Activated CD8-positive, alpha-beta memory T cell treated with anti-CD3 and anti-CD28 coated beads, Interleukin-2, amount 50 U/mL, for 48 hours (primary cell): Measurements from ENCODE around the gene DAPK1.
"Not testable (repeated sequence)": the region's sequence is repeated elsewhere in the genome, so short reads cannot be mapped to it uniquely, and the experiment has no call there.

Experiments
- DNase-seq: peaks from one replicate; pipeline ENCODE4 v3.0.0-alpha.2; 2020

DAPK1 gene

DNA sequence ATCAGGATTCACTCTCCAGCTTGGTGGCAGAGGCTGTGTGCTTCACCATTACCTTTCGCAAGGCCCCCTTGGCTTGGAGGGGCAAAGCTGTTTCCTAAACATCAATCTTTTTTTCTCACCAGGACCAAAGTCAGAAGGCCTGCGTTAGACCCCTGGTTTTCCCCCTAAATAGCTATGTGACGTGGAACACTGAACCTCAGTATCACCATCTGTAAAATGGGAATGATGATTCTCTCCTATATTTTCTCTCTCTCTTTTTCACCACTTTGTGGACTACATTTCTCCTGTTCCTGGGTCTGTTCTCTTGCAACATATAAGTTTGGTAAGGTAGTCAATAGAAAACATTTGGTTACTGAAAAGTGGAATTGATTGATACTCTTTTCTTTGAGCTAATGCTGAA, 50.5 kb downstream of the DAPK1 start:
- DNase-seq: no peak

DNA sequence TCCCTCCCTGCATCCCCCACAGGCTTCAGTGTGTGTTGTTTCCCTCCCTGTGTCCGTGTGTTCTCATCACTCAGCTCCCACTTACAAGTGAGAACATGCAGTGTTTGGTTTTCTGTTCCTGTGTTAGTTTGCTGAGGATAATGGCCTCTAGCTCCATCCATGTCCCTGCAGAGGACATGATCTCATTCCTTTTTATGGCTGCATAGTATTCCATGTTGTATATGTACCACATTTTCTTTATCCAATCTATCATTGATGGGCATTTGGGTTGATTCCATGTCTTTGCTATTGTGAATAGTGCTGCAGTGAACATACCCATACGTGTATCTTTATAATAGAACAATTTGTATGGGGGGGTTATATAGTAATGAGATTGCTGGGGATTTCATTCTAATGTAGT, 51.4 kb downstream of the DAPK1 start:
- not testable (repeated sequence) for DNase-seq

DNA sequence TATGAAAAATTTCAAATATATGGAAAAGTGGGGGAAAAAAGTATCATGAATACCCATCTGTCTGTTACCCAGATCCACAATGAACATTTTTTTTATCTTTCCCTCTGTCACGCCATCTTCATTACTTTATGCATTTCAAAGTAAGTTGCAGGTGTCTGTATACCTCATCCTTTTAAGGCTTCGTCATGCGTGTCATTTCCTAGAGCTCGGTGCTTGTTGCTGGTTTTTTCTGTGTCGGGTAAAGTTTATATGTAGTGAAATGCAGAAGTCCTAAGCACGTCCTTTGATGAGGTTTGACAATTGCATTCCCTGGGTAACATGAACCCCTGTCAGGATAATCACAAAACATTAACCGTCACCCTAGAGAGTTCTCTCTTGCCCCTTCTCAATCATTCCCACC, 52.1 kb downstream of the DAPK1 start:
- no peak for DNase-seq

DNA sequence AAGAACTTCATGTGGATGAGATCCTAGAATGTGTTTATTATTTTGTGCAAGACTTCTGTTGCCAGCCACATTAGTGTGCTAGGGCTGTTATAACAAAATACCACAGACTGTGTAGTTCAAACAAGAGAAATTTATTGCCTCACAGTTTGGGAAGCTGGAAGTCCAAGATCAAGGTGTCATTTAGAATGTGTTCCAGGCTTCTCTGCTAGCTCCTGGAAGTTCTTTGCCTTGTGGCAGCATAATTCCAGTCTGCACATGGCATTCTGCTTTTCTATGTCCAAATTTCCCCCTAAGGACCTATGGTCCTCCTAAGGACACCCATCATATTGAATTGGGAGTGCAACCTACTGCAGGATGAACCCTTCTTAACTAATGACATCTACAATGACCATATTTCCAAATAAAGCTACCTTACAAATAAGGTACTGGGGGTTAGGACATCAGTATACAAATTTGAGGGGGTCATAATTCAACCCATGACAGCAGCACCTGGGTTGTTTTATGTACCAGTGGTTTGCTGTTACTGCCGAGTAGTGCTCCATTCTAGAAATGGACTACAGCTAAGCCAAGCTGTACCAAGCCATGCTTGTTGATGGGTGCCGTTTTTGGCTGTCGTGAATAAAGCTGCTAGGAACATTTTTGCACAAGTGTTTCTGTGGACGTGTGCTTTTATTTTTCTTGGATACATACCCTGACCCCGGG, 52.7 kb downstream of the DAPK1 start:
- DNase-seq: no peak

DNA sequence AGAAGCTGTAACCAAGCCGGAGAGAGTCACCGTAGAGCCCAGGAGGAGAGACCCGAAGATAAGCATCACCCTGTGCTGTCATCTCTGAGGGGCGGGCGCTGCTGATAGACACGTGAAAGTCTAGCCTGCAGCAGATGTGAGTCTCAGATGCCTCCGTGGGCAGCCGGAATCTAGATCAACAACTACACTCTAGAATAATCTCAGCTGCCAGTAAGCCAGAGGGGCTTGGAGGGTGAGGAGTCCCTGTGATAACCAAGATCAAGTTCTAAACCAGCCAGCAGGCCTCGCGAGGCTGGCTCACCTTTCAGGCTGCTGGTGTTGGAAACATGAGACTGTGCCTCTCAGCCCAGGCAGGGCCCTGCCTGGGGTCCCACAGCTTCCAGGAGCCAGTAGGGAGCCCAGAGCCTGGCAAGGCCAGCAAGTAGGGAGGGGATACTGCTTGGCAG, 54.1 kb downstream of the DAPK1 start:
- no peak for DNase-seq

DNA sequence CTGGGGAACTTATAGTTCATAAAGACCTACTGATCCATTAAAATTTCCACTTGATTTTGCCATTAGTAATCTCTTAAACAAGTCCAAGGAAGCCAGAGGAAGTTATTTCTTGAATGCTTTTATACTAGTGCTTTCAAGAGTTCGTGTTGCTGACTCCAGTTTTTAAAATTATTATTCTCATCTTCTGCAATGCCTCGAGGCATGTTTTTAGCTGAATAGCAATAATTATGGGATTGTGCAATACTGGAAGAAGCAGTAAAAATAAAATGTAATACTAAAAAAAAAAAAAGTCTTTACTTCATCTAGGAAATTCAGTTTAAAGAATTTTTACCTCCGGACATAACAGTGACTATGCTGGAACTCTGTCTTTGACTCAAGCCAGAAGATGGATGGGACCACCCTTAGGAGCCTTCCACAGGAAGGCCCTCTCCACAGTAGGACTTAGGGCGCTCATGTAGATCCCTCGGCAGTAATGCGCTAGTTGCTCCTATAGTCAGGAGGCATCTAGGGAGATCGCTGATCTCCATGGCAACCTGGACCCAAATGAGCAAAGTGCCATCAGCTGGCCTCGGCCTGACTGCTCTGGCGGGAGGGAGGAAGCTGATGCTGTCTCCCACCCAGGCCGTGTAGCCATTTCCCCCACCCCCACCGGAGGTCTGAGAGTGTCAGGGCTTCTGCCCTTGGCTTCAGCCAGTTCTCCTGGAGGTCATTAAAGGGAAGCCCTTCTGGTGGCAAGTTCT, 56.7 kb downstream of the DAPK1 start:
- no peak for DNase-seq

DNA sequence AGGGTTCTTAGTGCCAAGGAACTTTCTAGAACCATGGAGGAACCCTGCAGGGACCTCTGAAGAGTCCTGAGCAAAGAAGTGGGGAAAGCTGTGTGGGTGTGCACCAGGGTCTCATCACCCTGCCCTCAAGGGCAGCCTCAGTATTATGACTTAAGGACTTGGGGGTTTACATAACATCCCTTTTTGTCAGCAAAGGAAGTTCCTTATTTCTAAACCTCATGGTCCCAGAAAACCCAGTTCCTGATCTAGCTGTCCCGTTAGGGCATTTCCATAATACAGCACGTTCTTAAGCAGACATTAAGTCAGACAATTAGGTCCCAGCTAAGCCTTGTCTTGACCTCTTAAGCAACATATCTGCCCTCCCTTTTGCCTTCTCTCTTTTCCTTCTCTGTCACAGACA, 57.3 kb downstream of the DAPK1 start:
- no peak for DNase-seq

DNA sequence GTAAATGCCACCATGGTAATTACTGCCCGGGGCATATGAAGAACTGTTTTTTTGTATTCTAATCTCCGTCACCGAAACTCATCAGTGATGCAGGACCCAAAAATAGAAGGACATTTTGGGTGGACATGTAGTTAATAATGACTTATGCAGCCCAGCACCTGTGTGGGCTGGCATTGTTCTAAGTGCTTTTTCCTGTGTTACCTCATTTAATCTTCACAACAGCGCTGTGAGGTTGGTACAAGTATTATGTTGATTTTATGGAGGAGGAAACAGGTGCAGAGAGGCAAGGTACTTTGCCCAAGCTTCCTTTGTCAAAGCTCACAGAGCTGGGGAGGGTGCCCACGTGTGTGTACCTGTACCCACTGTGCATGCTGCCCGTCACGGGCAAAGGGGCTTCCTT, 58.4 kb downstream of the DAPK1 start:
- no peak for DNase-seq

DNA sequence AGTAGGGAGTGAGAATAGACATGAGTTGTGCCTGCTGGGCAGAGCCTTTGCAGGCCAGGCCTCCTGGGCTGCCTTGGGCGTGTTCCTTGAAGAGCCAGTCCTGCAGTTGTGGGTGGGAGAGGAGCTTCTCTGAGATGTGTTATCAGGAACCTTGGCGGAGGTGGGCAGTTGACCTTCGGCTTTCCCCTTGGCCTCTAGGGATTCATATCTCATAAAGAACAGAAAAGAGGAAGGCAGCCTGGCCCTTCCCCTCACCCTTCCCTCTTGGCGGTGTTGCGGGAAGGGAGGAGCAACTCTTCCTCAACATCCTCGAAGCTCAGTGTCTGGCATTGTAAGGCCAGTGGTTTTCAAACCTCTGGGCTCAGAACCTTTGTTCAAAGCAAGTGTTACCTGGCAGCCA, 59.2 kb downstream of the DAPK1 start:
- no peak for DNase-seq

DNA sequence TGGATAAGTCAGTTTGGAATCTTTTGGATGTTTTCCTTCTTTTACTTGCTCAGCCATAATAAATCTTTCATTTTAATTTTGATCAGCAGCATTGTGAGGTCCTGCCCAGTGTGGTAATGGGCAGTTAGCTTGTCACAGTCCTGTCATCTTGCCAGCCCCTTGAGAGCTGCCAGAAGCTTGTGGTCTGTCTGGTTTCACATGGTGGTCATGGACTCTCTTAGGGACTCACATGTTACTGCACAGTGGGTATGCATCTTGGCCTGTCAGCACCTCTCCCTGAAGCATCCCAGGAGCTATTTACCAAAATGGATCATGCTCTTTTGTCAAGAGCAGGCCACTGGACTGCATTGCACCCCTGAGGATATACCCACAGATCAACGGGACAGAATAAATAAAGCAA, 60.3 kb downstream of the DAPK1 start:
- no peak for DNase-seq

DNA sequence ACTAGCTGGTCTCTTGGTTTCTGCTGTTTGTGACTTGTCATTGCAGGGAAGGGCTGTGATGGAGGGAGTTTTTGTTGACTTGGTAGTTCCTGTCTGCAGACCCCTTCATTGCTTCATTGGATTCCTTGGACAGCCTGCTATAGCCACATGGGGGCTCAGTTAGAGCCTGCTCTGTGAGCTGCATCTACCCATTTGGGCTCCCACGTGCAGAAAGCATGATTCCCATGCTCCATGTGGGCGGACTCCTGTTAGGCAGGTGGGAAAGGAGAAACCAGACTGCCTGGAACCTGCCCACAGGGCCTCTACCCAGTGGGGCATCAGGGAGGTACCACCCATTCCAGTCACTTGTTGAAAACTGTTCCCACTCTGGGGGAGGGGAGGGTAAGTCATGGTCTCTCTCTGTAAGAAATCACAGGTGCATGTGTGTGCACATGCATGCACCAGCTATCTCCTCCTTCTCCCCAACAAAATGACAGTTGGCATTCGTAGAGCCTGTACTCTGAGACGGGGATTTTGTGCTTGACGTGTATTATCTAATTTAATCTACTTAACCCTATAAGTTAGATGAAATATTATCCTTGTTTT, 61.0 kb downstream of the DAPK1 start:
- DNase-seq: no peak

DNA sequence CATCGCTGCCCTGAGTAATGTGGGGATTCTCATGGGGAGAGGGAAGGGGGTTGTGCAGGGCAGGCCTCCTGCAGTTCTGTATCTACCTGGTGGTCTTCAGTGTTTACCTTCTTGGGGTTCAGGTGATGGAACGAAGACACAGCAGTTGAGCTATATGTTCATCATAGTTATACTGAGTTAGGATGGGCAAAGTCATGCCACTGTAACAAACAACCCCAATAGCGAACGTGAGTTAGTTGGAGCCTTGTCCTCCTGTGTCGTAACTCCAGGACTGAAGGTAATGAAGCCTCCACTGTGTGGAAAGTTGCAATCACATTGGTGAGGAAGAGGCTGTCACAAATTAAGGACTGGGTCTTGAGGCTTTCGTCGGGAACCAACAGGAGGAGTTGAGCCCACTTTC, 64.4 kb downstream of the DAPK1 start:
- no peak for DNase-seq

DNA sequence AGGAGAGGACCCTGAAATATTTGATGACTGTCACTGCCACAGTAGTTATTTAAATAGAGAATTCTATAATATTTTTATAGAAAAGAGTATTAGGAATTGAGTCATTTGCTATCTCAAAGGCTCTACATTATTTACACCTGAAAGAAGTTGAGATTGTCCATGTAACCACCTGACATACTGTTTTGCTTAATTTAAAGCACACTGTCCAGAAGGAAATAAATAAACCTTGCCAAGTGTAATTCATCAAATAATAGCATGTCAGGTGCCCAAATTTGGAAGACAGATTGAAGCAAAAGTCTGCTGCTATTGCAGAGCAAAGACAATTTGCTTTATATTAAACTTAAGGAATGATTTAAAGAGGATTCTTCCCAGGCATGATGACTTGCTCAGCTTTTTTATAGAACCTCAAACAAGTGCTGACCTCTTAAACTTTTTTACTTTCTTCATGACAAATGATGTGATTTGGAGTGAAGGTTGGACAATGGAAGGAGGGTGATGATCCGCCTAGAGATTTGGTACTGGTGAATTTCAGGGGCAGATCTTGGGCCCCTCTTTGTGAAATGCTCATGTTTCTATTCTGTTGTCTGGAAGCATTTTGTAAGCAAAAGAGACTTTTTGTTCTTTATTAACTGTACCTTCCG, 65.0 kb downstream of the DAPK1 start:
- DNase-seq: no peak

DNA sequence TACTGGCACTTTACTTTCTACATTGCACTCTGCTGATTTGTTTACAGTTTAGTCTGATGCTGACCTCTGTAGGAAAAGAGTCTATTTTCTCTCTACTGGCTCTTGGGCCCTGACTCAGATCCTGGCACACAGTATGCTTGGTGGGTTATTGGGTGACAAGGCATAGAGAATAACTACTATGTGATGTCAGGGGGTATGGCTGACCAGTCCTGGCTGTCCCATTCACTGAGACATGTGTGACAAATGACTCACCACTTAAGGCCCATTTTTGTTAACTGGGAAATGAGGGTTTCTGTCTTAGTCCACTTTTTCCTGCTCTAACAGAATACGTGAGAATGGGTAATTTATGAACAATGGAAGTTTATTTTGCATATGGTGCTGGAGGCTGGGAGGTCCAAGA, 66.4 kb downstream of the DAPK1 start:
- no peak for DNase-seq

DNA sequence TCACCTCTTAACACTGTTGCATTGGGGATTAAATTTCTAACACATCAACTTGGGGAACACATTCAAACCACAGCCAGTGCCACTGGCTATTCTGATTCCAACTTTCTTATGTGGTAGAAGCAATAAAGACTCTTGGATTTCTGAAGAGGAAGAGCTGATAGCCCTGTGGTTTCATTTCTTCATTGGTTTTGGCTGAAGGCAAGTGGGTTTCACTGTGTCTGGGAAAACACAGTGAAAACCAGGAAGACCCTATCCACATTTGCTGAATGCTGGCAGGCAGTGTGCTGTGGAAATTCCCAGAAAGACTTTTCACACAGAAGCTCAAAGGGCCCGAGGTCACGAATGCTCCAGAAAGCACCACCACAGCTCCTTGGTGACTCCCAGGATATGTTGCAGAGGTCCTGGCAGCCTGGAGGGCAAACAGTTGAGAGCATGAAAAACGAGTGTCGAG, 67.1 kb downstream of the DAPK1 start:
- no peak for DNase-seq

DNA sequence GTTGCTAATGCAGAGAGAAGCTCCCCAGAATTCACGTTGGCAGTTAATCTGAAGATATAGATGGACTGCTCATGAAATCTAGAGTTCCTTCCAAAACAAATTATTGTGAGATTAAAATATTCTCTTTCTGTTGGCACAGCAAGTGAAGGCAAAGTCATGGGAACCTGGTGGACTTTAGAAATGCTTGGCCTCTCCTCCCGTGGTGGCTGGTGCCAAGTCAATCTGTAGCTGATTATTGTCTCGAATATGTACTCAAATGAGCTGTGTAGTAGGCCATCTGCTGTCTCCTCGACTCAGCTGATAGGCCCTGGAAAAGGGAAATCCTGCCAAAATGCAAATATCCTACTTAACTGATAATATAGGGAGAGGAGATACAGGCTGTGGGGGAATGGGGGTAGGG, 69.3 kb downstream of the DAPK1 start:
- DNase-seq: no peak

DNA sequence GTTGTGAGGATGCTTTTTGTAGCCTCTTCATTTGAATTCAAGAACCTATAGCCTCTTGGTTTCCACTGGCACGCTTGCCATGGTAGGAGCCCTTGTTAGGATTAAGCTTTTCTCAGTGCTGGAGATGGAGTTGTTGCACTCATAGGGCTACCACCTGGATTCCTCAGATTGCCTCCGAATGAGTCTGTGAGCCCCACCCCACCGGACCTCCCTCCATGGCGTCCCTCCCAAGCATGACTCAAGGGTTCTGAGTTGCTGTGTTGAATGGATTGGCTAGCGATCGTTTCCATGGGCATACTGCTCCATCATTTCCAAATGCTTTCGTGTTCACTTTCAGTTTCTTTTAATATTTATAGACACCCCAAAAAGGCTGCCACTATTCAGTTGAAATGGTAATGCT, 69.9 kb downstream of the DAPK1 start:
- DNase-seq: no peak

DNA sequence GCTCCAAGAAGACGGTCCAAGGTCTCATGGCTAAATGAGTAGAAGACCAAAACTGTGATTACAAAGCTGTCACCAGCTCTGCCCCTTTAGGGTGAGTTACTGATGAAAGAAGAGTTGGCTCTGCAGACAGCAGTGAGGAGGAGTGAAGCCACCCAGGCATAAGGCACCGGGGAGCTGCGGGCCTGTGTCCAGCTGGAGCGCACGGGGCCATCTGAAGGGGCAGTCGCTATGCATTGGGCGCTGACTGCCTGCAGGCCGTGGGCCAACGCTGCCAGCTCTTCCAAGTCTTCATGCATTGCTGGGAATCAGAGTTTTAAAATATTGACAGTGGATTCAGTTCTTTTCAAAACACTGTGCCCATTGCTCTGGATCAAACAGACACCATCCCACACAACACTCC, 70.3 kb downstream of the DAPK1 start:
- no peak for DNase-seq

DNA sequence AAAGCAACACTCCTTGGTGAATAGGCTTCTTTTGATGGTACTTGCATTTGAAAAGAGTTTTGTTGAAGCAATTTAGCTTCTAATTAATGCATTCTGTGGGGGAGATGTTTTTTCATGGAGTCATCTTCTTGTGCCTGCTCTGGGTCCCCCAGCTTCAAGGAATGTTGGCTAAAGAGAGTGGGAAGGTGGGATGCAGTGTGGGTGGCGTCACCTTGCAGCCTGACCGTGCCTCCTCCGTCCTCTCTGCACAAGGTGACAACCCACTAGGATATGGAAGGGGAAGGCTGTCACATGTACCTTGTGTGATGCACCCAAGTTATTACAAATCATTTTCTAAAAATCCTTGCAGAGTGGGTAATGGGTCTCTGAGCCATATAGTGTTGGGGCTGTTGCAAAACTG, 70.7 kb downstream of the DAPK1 start:
- DNase-seq: no peak

DNA sequence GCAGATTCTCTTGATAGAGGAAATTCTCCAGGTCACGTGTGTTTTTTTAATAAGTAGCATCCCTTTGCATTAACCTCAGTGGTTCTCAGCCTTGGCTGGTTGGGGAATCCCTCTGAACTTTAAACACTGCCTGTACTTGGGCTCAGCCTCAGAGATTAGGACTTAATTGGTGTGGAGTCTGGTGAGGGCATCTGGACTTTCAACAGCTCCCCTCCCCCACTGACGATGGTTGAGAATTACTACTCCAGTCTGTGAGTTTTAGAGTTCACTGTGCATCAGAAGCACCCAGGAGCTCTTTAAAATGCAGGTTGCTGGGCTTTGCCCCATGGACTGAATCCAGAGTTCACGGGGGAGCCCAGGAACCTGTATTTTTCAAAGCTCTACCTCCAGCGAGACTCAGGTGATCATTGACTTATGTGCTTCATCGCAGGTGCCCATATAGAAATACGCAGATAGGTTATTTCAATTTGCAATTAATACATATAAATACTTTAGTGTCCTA, 71.4 kb downstream of the DAPK1 start:
- DNase-seq: no peak

DNA sequence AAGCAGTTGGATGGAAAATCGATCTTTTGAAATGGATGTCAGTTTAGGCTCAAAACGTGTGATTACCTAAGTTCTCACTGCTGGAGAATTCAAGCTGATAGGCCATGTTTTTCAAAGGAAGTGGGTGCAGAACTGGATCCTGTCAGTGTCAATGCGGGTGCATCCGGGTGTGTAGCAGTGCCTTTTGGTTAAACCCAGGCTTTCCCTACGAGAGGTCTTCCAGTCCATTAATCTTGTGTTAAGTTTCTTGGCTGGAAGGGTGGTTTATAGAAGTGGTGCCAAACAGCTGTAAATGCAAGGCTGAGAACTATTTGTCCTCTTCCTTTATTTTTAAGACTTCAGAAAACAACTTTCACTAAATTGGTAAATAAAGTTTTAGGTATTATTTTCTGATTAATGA, 71.9 kb downstream of the DAPK1 start:
- no peak for DNase-seq

DNA sequence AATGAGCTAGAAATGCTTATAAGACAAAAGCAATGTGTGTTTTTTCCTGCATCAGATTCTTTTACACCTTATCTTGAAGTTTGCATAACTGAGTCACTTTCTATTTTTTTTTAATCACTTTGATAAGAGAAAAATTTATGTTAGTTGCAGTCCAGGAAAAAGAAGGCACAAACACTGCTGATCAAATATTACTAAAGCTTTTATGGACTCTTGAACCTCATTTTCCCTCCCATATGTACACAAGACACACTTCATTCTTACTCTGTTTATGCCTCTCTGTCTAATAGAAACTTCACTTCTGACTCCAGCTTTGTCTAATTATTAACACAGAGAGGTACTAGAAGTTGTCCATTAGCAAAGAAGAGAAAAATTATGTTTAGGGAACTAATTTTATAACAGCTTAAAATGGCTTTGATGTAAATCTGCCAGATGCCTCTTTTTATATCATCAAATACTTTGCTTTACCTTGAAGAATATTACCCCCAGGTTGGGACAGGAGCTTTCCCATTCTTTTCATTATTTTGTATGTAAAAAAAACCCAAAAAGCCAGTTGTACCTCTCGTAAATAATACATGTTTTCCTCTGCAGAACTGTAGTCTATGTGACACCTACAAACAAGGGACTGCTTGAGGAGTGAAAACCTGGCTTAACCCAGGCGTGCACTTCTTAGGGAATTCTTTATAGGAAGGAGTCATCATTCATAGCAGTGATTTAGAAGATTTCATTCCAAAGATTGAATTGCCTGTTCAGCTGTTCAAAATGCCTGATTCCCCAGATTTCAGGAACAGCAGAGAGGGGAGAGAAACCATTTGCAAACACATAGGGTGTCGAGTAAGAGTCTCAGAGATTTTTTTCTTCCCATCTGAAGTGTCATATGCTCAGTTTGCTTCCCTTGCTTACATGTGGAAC, 72.6 kb downstream of the DAPK1 start:
- no peak for DNase-seq

DNA sequence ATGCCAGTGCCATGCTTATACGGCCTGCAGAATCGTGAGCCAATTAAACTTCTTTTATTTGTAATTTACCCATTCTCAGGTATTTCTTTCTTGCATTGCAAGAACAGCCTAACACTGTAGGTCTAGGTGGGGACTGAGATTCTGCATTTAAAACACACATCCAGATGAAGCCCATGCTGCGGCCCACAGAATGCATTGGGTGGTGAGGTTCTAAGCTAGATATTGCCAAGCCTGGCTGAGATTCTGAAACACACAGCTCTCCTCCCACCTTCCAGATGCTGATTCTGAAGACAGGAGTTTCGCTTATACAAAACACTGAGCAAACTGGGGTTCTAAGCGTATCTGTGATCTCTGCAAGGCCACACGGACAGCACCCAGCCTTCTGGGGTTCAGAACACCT, 75.1 kb downstream of the DAPK1 start:
- DNase-seq: no peak
